NCI-H69 (cell line): Measurements from ENCODE around the gene CEND1.

Experiments used
- DNase-seq: peaks from one replicate; lab custom pipeline; 2025; lab: John Stamatoyannopoulos, UW

CEND1 gene

DNA sequence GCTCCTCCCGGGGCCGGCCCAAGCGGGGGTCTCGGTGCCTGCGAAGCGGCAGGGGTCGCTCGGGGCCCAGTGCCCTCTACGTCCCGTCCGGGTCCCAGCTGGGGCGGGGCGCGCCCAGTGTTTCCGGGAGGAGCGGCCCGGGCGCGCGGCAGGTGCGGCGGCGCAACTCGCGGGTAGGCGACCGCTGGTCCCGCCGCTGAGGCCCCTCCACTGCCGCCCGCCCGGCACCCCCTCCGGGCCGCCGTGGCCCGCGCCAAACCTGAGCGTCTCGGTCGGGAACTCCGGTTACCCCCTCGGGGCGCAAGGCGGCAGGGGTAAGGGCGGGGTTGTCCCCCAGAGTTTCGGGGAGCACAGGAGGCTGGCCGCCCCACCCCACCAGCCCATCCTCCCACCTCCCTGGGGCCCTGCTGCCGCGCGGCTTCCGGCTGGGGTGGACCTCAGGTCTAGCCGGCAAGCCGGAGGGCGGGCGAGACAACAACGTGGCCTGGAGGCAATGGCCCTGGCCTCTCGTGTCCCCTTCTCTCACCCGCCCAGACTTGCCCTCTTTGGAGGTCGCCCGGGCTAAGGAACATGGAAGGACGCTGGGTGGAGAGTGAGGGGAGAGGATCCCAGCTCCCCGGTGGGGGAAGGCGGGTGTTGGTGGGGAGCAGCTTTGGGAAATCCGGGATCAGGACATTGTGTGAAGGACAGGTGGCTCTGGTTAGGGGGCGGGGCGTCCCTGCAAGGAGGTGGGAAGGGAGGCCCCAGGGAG lies 37.4 kb upstream of the CEND1 start:
- peak; percentile 49 for DNase-seq

DNA sequence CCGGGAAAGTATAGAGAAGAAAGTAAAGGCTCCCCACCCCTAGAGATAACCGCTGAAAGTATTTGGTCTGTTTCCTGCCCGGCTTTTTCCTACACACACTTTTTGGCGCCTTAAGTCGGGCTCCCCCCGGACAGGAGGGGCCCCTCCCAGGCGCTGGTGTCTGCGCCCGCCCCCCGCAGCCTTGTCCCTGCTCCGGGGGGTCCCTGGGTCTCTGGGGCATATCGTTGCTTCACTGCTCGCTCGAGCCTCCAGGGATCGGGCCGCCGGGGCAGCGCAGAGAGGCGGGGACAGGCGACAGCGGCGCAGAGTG lies 36.9 kb upstream of the CEND1 start:
- DNase-seq, result no peak

- DNase-seq, result no peak
Measured at GRCh38 chr11:826227-826621, 36.3 kb upstream of the CEND1 start.

DNA sequence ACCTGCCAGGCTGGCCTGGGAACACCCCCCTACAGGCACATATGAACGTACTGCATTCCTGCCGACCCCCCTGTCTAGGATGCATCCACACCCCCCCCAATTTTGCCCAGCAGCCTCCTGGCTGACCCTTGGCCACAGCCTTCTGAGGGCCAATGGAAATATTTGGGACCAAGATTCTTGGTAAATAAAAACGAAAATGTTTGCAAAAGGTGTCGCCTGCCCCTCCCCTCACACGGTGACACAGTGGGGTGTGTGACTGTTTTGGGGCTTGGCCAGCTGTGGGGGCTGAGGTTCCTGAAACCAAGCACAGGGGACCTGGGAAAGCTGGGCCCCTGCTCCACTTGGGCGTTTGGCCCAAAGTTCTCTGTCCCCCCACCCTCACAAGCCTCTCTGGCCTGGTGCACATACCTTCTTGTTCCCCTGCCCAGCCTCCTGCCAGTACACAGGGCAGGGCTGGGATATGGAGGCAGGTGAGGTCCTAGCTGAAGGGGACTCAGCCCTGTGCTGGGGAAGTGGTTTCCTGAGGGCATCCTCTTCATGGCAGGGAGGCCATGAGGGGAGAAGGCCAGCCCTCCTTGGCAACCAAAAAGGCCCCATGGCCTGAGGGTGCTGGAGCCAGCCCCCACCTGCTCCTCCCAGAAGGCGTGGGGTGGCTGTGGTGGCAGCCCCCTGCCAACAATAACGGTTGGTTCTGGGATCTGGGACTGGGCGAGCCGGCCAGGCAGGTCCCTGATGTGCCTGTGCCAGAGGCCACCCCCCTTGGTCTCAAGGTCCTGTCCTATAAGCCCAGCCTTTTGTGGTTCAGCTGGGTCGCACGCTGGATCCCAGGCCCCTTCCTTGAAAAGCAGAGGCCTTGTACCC lies 35.7 kb upstream of the CEND1 start:
- no peak for DNase-seq

GRCh38 chr11:824942-825341 lies 35.1 kb upstream of the CEND1 start:
- peak; percentile 61 for DNase-seq

DNA sequence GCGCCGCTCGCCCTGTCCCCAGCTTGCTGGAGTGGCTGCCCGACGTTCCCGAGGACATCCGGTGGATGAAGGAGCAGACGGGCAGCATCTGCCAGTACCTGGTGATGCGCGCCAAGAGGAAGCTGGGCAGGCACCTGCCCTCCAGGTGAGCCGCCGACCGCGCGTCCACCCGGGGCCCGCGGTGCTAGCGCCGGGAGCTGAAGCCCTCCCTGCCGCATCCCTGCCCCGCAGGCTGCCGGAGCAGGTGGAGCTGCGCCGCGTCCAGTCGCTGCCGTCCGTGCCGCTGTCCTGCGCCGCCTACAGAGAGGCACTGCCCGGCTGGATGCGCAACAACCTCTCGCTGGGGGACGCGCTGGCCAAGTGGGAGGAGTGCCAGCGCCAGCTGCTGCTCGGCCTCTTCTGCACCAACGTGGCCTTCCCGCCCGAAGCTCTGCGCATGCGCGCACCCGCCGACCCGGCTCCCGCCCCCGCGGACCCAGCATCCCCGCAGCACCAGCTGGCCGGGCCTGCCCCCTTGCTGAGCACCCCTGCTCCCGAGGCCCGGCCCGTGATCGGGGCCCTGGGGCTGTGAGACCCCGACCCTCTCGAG lies 34.5 kb upstream of the CEND1 start:
- DNase-seq, result peak; percentile 81

- DNase-seq, result peak; percentile 49
Measured at GRCh38 chr11:823441-824291, 33.8 kb upstream of the CEND1 start.

- DNase-seq, result peak; percentile 64
Measured at GRCh38 chr11:821512-822371, 31.9 kb upstream of the CEND1 start.

DNA sequence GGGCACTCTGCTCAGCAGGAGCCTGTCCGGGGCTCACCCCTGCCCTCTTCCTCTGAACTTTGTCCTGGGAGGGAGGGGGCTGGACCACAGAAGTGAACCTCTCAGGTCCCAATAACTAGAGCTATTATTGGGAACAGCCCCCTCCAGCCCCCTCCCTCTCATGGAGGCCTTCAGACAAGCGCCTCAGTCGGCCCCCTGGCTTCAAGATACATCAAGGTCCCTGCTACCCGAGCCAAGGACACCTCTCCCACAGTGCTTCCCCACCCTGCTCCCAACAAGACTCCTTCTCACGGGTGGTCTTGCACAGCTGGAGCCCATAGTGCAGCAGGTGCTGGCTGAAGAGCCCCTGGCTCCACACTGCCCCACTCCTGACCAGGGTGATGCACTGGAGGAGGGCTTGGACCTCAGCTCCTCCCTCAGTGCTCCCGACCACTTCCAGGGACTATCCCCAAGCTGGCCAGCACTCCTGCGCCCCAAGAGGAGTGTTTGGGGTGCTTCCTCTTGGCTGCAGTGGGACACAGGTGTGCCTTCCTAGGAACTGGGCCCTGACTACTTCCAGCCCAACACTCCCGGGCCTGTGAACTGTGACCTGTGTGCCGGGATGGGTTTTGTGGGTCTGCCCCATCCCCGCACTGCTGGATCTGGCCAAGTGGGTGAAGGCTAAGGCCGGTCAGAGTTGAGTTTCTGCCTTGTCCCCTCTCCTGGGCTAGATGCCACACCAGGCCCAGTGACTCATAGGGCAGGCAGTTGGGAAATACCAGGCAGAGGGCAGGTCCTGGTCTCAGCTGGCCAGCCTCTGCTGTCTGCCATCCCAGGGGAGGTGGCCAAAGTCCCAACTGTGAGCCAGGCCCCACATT lies 31.0 kb upstream of the CEND1 start:
- DNase-seq, result no peak

DNA sequence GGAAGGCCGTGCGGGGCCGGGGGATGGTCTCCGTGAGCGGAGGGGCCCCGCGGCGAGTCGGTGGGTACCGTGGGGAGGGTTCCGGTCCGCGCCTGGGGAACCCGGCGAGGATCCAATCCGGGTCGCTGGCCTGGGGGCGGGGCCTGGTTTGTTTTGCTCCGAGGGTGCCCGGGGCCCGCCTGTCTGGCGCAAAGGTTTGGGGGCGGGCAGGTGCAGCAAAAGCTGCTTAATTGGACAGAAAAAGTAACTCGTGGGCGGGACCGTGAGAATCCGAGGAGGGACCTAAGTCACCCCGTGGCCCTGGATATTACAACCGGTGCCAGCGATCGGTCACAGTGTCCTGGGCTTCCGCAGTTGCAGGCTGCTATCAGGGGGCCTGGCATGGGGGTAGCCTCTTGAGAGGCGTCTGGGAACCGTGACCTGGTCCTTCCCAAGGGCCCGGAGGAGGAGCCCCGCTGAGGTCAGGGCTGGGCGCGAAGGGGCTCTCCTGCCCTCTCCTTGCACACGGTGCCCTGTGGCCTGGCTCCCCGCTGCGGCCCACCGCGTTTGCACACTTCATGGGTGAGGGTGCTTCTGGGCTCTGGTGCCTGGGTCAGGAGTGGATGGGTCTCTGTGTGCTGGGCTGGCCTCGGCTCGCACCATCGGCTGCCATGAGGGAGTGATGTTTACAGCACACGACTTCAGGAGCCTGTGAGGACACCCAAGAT lies 30.2 kb upstream of the CEND1 start:
- peak; percentile 88 for DNase-seq

- DNase-seq, result peak; percentile 97
Measured at GRCh38 chr11:819129-819931, 29.4 kb upstream of the CEND1 start.

DNA sequence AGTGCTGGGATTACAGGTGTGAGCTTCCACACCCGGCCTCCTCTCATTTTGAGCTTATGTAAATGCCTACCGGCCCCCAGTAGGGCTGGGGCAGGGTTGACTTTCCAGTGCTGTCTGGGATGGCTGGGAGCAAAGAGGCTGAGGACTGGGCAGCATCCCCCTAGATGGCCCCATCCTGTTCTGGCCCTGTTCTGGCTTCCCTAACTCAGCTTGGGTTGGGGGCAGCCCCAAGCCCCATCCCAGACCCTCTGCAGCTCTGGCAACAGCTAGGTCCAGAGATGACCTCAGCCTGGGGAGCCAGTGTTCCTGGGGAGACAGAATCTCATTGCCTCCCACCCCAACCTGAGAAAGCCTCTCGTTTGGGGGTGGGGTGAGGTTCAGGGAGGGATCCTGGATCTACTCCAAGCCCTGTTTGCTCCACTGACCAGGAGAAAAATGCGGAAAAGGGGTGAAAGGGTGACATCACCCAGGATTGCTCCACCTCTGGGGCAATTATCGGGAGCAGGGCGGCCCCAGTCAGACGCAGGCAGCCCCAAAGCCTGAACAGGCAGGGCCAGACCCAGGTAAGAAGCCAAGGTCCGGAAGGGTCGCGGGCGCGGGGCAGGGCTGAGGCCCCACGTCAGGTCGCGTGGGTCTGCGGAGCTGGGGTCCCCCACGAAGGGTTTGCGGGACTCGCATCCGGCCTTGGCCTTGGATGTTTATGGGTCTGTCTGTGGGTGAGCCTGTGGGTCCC lies 28.7 kb upstream of the CEND1 start, which contains the start of gene PNPLA2:
PNPLA2 (plus strand) TSS at position 519 of the 733 bp plus-strand sequence. CDS start 805 bp downstream, outside the sequence.
- DNase-seq, result no peak

DNA sequence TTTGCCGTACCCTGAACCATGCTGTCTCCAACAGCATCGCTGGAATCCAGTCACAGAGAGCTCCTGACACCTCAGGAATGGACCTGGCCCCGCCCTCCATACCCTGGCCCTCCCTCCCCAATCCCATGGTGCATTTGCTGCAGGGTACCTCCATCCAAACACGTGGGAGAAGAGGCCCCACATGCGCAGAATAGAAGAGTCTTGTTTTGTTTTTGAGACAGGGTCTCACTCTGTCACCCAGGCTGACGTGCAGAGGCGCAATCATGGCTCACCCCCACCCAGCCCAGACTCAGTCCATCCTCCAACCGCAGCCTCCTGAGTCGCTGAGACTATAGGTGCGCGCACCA lies 26.5 kb upstream of the CEND1 start:
- no peak for DNase-seq

DNA sequence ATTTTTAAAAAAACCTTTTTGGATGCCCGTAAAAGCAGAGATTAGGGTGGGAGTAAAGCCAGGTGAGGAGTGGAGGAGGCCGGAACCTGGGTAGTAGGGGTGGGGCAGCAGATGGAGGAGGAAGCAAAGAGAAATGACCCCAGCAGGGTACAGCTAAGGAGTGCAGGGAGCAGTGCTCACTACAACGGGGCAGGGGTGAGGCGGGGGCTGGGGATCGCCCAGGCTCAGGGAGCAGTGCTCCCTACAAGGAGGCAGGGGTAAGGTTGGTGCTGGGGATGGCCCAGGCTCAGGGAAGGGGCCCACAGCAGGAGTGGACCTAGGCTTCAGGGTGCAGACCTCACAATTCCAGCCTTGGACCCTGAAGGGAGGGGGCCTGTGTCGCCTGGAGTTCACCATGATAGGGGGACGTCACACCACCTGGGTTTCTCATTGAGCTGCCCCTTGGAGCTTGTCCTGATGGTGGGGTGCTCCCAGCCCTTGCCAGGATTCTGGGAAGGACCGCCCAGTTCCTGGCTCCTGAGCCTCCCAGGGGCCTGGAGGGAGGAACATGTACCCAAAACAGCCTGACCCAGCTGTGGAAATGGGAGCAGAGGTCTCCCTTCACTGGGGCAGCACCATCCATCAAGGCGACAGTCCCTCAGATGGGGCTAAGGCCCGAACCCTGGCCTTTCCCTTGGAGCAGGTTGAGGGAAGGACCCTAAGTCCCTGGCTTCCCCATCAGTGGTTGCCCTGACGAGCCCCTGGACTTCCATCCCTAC lies 26.0 kb upstream of the CEND1 start:
- no peak for DNase-seq

- no peak for DNase-seq
Measured at GRCh38 chr11:813456-814096, 23.7 kb upstream of the CEND1 start.

DNA sequence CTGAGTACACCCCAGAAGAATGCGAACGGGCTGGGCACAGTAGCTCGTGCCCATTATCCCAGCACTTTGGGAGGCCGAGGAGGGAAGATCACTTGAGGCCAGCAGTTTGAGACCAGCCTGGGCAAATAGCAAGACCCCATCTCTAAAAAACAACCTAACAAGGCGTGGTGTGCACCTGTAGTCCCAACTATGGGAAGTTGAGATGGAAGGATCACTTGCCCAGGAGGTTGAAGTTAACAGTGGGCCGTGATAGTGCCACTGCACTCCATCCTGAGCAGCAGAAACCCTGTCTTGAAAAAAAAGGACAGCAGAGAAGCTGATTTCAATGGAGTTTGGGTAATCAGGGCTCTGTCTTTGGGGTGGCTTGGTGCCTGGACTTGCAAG lies 23.2 kb upstream of the CEND1 start:
- DNase-seq, result no peak

GRCh38 chr11:812390-812789 lies 22.5 kb upstream of the CEND1 start:
- DNase-seq, result no peak
